ENCODE results near the gene SLC4A1. TPM values are rescaled to one million over a fixed set of nuclear protein-coding genes. Genes with fewer than 3 reads are reported as not detected.

SLC4A1 gene
- total RNA-seq, 1 experiment from 2014 or later, result 0.22 TPM

- DNase-seq (ENCODE audit: low read depth, low spot score) (no peak), ATAC-seq (no peak)
- H3K9ac ChIP-seq (ENCODE audit: low read length), result no peak overlapping the region
- no peaks in the 10 kb centered on the region for H4K20me1 ChIP-seq (ENCODE audit: insufficient read depth)
- BruUV-seq (replicated peaks), result no TSS peak
- H3K36me3 ChIP-seq (ENCODE audit: control insufficient read depth in 1 of 2, insufficient read depth in 2 of 2, low read length in 2 of 2), result peaks cover 8 to 34% of the 10 kb centered on the region in 2 experiments; a peak in 3 of 4 replicates
- H3K79me2 ChIP-seq (ENCODE audit: insufficient read depth, low read length), result peaks cover 11% of the 10 kb centered on the region; the same call in 1 of the 2 replicates
- intact Hi-C loops (cut with micrococcal nuclease), result no loop called here
- peaks cover 49 to 80% of the 10 kb centered on the region in 2 experiments for H3K4me1 ChIP-seq (ENCODE audit: control insufficient read depth in 1 of 2, insufficient read depth in 2 of 2, low read length in 2 of 2)
- H2AFZ ChIP-seq (ENCODE audit: low read depth, low read length, poor library complexity, severe bottlenecking), result no peak overlapping the region
- no peak overlapping the region for H3K4me3 ChIP-seq (replicated peaks in 1 of 2; ENCODE audit: low read depth in 1 of 2, low read length in 2 of 2)
- H3K9me2 ChIP-seq (ENCODE audit: insufficient read depth), result no peaks in the 10 kb centered on the region
- no peak overlapping the region for H3K27ac ChIP-seq (ENCODE audit: low read depth, low read length)
- CTCF ChIA-PET, result interaction anchor here (2.4 to 2.6 kb wide), 2 partner anchors 12 to 124 kb away, joined by 9 to 11 read pairs; no protein-coding TSS in a partner anchor
- H3K27me3 ChIP-seq (ENCODE audit: insufficient read depth, low read length), result no peaks in the 10 kb centered on the region
- H3K9me3 ChIP-seq (ENCODE audit: control insufficient read depth in 1 of 2, insufficient read depth in 1 of 2, low read depth in 1 of 2, low read length in 2 of 2), result no peaks in the 10 kb centered on the region
- RAD21 ChIA-PET (ENCODE audit: low non-redundant PET in 1 of 2, low total read pairs in 2 of 2, uncharacterized antibody in 2 of 2, unreplicated experiment in 2 of 2), result no interaction called here
- TF ChIP-seq REST (IDR thresholded peaks at IDR 0.05; ENCODE audit: low read depth) (no peak), TCF7L2 (IDR thresholded peaks at IDR 0.05; ENCODE audit: borderline replicate concordance, extremely low read depth, insufficient read depth, insufficient read length) (no peak), EZH2phosphoT487 (IDR thresholded peaks at IDR 0.05; ENCODE audit: borderline replicate concordance) (no peak), SRF (IDR thresholded peaks at IDR 0.05; ENCODE audit: low read depth) (no peak), POLR2A (IDR thresholded peaks at IDR 0.05; ENCODE audit: borderline replicate concordance, extremely low read depth, insufficient read depth, insufficient read length) (no peak), MAX (IDR thresholded peaks at IDR 0.05) (no peak), CTCF (IDR thresholded peaks at IDR 0.05 in 2 of 3, conservative IDR thresholded peaks at IDR 0.05 in 1 of 3; ENCODE audit: borderline replicate concordance in 1 of 3, insufficient read depth in 1 of 3, low read depth in 2 of 3, low read length in 2 of 3) (no peak), ATF3 (IDR thresholded peaks at IDR 0.05) (no peak)
- no peak overlapping the region for H3K4me2 ChIP-seq (ENCODE audit: low read length)
- POLR2A ChIA-PET, result interaction anchor here (2.1 kb wide), 1 partner anchor 20 kb away, joined by 4 read pairs; the partner anchor contains the start of gene TMUB2
Measured at GRCh38 chr17:44206825-44207155, 61.1 kb downstream of the SLC4A1 start.
